ENCODE results near the gene NEK11. TPM values are rescaled to one million over a fixed set of nuclear protein-coding genes. Genes with fewer than 3 reads are reported as not detected.

NEK11 gene
- total and polyA plus RNA-seq, 11 donors: 0.38 to 4.3 (median 2.1) TPM

DNA sequence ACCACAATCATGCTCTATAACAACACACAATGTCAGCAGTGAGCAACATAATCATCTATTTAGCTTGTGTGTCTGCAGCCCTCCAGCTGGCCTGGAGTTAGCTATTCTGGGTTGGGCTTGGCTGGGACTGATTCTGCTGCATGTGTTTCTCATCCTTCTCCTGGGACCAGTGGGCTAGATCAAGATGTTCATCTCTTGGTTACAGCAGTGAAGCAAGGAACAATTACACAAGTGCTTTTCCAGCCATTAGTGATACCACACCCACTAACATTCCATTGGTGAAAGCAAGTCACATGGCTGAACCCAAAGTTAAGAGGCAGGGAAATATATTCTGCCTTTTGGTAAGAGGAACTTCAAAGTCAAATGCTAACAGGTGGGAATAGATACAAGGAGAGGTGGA, 369.5 kb downstream of the NEK11 start:
- Histone ChIP-seq H3K9me3 (no peaks in the 10 kb centered on the region), H3K27ac (no peak overlapping the region), H3K4me1 (peaks cover 0 to 12% (median 0%) of the 10 kb centered on the region in 12 donors), H3K4me3 (no peak overlapping the region), H3K36me3 (no peaks in the 10 kb centered on the region), H3K27me3 (no peaks in the 10 kb centered on the region)
- DNase-seq (peak in 2 of 5 donors; percentile 40 to 46), ATAC-seq (peak; percentile 26 to 87 (median 62))
- intact Hi-C loops (cut with DNase I): no loop called here
- TF ChIP-seq POLR2A (IDR thresholded peaks at IDR 0.05): no peak
- TF ChIP-seq, protein P1, sequence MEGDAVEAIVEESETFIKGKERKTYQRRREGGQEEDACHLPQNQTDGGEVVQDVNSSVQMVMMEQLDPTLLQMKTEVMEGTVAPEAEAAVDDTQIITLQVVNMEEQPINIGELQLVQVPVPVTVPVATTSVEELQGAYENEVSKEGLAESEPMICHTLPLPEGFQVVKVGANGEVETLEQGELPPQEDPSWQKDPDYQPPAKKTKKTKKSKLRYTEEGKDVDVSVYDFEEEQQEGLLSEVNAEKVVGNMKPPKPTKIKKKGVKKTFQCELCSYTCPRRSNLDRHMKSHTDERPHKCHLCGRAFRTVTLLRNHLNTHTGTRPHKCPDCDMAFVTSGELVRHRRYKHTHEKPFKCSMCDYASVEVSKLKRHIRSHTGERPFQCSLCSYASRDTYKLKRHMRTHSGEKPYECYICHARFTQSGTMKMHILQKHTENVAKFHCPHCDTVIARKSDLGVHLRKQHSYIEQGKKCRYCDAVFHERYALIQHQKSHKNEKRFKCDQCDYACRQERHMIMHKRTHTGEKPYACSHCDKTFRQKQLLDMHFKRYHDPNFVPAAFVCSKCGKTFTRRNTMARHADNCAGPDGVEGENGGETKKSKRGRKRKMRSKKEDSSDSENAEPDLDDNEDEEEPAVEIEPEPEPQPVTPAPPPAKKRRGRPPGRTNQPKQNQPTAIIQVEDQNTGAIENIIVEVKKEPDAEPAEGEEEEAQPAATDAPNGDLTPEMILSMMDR (IDR thresholded peaks at IDR 0.05): no peak

DNA sequence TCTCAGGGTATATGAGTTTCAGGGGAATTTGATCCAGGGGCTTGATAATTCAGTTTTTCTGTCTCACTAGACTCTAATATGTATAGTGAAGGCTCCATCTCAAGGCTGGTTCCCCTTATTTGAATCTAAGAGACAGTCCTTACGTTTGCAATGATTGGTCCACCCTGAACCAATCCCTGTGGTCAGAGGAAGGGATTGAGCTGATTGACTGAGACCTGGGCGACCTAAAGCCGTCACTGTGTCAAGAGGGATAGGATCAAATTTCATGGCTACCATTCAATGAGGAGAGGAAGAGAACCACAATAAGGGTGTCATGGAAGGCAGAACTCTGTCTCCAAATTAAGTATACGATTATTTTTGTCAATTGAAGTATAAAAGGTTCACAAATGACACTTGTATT, 371.2 kb downstream of the NEK11 start:
- 70 to 83% (median 77%) methylated on average over 4 of the region's 4 CpGs for WGBS, 4 donors
- Histone ChIP-seq H3K27ac (no peak overlapping the region), H3K27me3 (no peaks in the 10 kb centered on the region), H3K9me3 (no peaks in the 10 kb centered on the region), H3K36me3 (no peaks in the 10 kb centered on the region), H3K4me3 (no peak overlapping the region), H3K4me1 (peaks cover 0 to 15% (median 3%) of the 10 kb centered on the region in 12 donors)
- TF ChIP-seq, protein P1 (IDR thresholded peaks at IDR 0.05): no peak
- TF ChIP-seq POLR2A (IDR thresholded peaks at IDR 0.05): no peak
- intact Hi-C loops (cut with DNase I): no loop called here
- no peak for ATAC-seq
- DNase-seq: no peak

Other genes with a start within 250 kb of the NEK11 start
- gene ATP2C1, start 132.8 kb upstream of the NEK11 start, total RNA-seq: 10 to 100 TPM; 54.9 to 74.4 (median 61.7) TPM
- gene ATP2C1, start 132.8 kb upstream of the NEK11 start, polyA plus RNA-seq: 10 to 100 TPM; 26.1 to 38.0 TPM
- gene ASTE1, start 52 bp upstream of the NEK11 start, total RNA-seq: 1 to 10 TPM; 1.9 to 5.7 (median 3.1) TPM
- 1 to 10 TPM; 1.4 to 3.4 TPM for gene ASTE1, start 52 bp upstream of the NEK11 start, polyA plus RNA-seq